ENCODE data around the gene ERN1. TPM values are rescaled to one million over a fixed set of nuclear protein-coding genes. Genes with fewer than 3 reads are reported as not detected.

The ERN1 gene
- total and polyA plus RNA-seq, 2 of the 8 experiments (the other 6 are each of a cell fraction or from before 2014, with no cell fraction given): 1.8 to 3.9 TPM

GRCh38 chr17:64109400-64109799 lies 20.5 kb downstream of the ERN1 start:
- CTCF ChIA-PET (ENCODE audit: partially characterized antibody): interaction anchor here (0.6 to 1.8 kb wide), 5 partner anchors 12 to 107 kb away, joined by 3 to 4 read pairs (median 4); no protein-coding TSS in a partner anchor
- no peak for FAIRE-seq
- no peaks in the 10 kb centered on the region for H3K79me1 ChIP-seq (ENCODE audit: low read depth, low read length)

More at GRCh38 chr17:64109400-64109799, 20.5 kb downstream of the ERN1 start:
- H4K20me1 ChIP-seq (replicated peaks in 1 of 2; ENCODE audit: control insufficient read depth in 1 of 2, insufficient read depth in 2 of 2, low read length in 2 of 2): no peaks in the 10 kb centered on the region
- no peak for DNase-seq (ENCODE audit: low read depth in 1 of 2, low spot score in 2 of 2)
- H2BK120ac ChIP-seq (replicated peaks; ENCODE audit: low read depth, low read length): no peak overlapping the region
- H2BK20ac ChIP-seq (ENCODE audit: low read length): no peak overlapping the region
- H3K27ac ChIP-seq (ENCODE audit: low read depth, low read length): no peak overlapping the region
- no peak overlapping the region for H3K14ac ChIP-seq (ENCODE audit: insufficient read length)
- no peak overlapping the region for H3K4me3 ChIP-seq (ENCODE audit: extremely low read depth in 1 of 4, insufficient read depth in 2 of 4, low read depth in 3 of 4, low read length in 4 of 4)
- no peak overlapping the region for H4K5ac ChIP-seq (ENCODE audit: insufficient read length, low read depth, low read length)
- no peak overlapping the region for H3K23ac ChIP-seq (ENCODE audit: insufficient read length)
- no peak overlapping the region for H2BK5ac ChIP-seq (ENCODE audit: low read depth, low read length)
- no peak overlapping the region; the same call in 1 of the 2 replicates for H2BK12ac ChIP-seq (ENCODE audit: low read depth, low read length)
- H3K23me2 ChIP-seq (ENCODE audit: low read depth, low read length): no peaks in the 10 kb centered on the region
- TF ChIP-seq BRCA1 (IDR thresholded peaks at IDR 0.05; ENCODE audit: low read depth, low read length) (no peak), GABPA (IDR thresholded peaks at IDR 0.05; ENCODE audit: borderline replicate concordance, insufficient read depth, low read length) (no peak), SIX5 (IDR thresholded peaks at IDR 0.05; ENCODE audit: low read depth, low read length) (no peak), YY1 (IDR thresholded peaks at IDR 0.05; ENCODE audit: low read depth, low read length) (no peak), RAD21 (IDR thresholded peaks at IDR 0.05 in 1 of 2, conservative IDR thresholded peaks at IDR 0.05 in 1 of 2; ENCODE audit: low read depth in 2 of 2, low read length in 2 of 2) (no peak), RBBP5 (IDR thresholded peaks at IDR 0.05; ENCODE audit: borderline replicate concordance, low read depth, low read length) (no peak), CREB1 (IDR thresholded peaks at IDR 0.05) (no peak)
- no peaks in the 10 kb centered on the region for H3K36me3 ChIP-seq (ENCODE audit: control insufficient read depth in 2 of 4, insufficient read depth in 4 of 4, low read length in 3 of 4)
- no peak overlapping the region for H3K18ac ChIP-seq (ENCODE audit: extremely low read depth, low read length)
- H3K9ac ChIP-seq (replicated peaks in 1 of 4; ENCODE audit: extremely low read depth in 1 of 4, low read depth in 3 of 4, low read length in 3 of 4): no peak overlapping the region
- WGBS, 2 experiments (ENCODE audit: extremely low coverage in 1 of 2, insufficient coverage in 1 of 2, insufficient read length in 1 of 2, insufficient replicate concordance in 2 of 2, low coverage in 1 of 2, low lambda C conversion rate in 2 of 2, missing lambda C conversion rate in 1 of 2): 95% methylated on average over 5 of the region's 5 CpGs; no CpG with 5 or more reads in 1 of the 2 experiments
- no peak overlapping the region for H3K56ac ChIP-seq (replicated peaks; ENCODE audit: insufficient read length, low read depth, low read length)
- no peak overlapping the region for H3K4me2 ChIP-seq (ENCODE audit: insufficient read depth in 1 of 2, low read depth in 2 of 2, low read length in 2 of 2)
- H3K9me3 ChIP-seq (ENCODE audit: insufficient read depth in 2 of 2, low read depth in 1 of 2, low read length in 1 of 2): no peaks in the 10 kb centered on the region
- no peak overlapping the region for H4K8ac ChIP-seq (ENCODE audit: extremely low read depth, insufficient read depth, low read length)
- H3K4ac ChIP-seq (replicated peaks; ENCODE audit: insufficient read length, low read depth, low read length): no peak overlapping the region
- no peak overlapping the region for H2AK5ac ChIP-seq (ENCODE audit: low read depth, low read length)
- H2AFZ ChIP-seq (ENCODE audit: low read length): no peak overlapping the region
- H3K27me3 ChIP-seq (replicated peaks in 1 of 4; ENCODE audit: control insufficient read depth in 3 of 4, extremely low read depth in 1 of 4, insufficient read depth in 3 of 4, low read length in 3 of 4): no peaks in the 10 kb centered on the region
- POLR2A ChIA-PET (ENCODE audit: partially characterized antibody): interaction anchor here (1.0 to 2.1 kb wide), 2 partner anchors 9 to 20 kb away, joined by 3 to 8 read pairs; partner anchors contain the start of gene ERN1
- H3K4me1 ChIP-seq (replicated peaks in 1 of 4; ENCODE audit: control insufficient read depth in 3 of 4, insufficient read depth in 4 of 4, low read length in 3 of 4): peaks cover 0 to 3% (median 0%) of the 10 kb centered on the region in 4 experiments; a peak in 1 of 7 replicates
- no peak overlapping the region for H4K91ac ChIP-seq (replicated peaks; ENCODE audit: insufficient read length, low read length)
- H2BK15ac ChIP-seq (ENCODE audit: low read length): no peak overlapping the region
- no peaks in the 10 kb centered on the region for H3K79me2 ChIP-seq (ENCODE audit: control insufficient read depth in 1 of 2, insufficient read depth in 2 of 2, low read length in 2 of 2)
